Ovary (tissue), 3 donors: ENCODE data around the gene KRTAP5-6.

ENCODE experiments used
- CTCF ChIP-seq, 3 donors: fragments of 450-650 bp in 2 of 3; fragments of 200-600 bp in 1 of 3; IDR thresholded peaks; one replicate each; pipeline versions ENCODE4 v1.5.1 to v1.8.0; 2016 to 2022; ENCODE audit warnings: antibody characterized with exemption in 3 of 3, mild to moderate bottlenecking in 1 of 3
- EP300 ChIP-seq: sonication (generic); formaldehyde crosslinking; IDR thresholded peaks from one replicate; pipeline ENCODE4 v1.6.1; 2017; ENCODE audit warnings: antibody characterized with exemption
- POLR2A ChIP-seq: fragments of 450-650 bp; IDR thresholded peaks from one replicate; pipeline ENCODE4 v1.6.1; 2017; ENCODE audit warnings: antibody characterized with exemption, mild to moderate bottlenecking, moderate library complexity
- donor health status: DM: no; HTN: no; CAD: no.

- TF ChIP-seq CTCF (IDR thresholded peaks at IDR 0.05), result no peak
- TF ChIP-seq POLR2A, result no peak
- TF ChIP-seq EP300, result no peak
Observed at GRCh38 chr11:1667906-1668305, 29.1 kb upstream of the KRTAP5-6 start.
